ENCODE measurements around the gene TUSC2.

The TUSC2 gene

GRCh38 chr3:50345586-50346234, 17.7 kb upstream of the TUSC2 start, which contains the start of gene ZMYND10:
TSS of gene ZMYND10 (minus strand) at chr3:50345732. CDS start at chr3:50345579, 153 bp downstream.
- Mint-ChIP-seq H3K4me1 (ENCODE audit: low read depth) (peaks cover 39% of the 10 kb centered on the region), H3K36me3 (ENCODE audit: low read depth) (peaks cover 20% of the 10 kb centered on the region), H3K4me3 (peak within 1 kb of the TSS; percentile 85), H3K27ac (peak within 1 kb of the TSS; percentile 36), H3K9me3 (no peaks in the 10 kb centered on the region), H3K27me3 (ENCODE audit: low read depth) (no peaks in the 10 kb centered on the region)

DNA sequence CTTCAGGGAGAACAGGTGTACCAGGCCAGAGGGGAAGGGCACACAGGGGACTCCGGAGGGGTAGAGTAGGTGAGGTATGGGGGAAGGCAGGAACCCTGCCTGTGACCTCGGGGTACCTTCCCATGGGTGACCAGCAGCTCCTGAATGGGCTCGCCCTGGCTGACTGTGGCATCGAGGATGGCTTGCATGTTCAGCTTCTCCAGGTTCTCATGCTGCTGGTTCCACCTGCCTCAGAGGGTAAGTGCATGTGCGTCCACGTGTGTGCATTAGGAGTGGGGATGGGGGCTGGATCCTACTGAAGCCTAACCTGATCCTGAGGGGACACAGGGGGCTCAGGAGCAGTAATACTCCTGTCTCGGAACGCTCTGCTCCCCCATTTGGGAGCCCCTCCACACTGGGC, 17.0 kb upstream of the TUSC2 start:
- Mint-ChIP-seq H3K36me3 (ENCODE audit: low read depth) (peaks cover 18% of the 10 kb centered on the region), H3K27me3 (ENCODE audit: low read depth) (no peaks in the 10 kb centered on the region), H3K4me1 (ENCODE audit: low read depth) (peaks cover 34% of the 10 kb centered on the region), H3K27ac (no peak overlapping the region), H3K9me3 (no peaks in the 10 kb centered on the region), H3K4me3 (no peak overlapping the region)

DNA sequence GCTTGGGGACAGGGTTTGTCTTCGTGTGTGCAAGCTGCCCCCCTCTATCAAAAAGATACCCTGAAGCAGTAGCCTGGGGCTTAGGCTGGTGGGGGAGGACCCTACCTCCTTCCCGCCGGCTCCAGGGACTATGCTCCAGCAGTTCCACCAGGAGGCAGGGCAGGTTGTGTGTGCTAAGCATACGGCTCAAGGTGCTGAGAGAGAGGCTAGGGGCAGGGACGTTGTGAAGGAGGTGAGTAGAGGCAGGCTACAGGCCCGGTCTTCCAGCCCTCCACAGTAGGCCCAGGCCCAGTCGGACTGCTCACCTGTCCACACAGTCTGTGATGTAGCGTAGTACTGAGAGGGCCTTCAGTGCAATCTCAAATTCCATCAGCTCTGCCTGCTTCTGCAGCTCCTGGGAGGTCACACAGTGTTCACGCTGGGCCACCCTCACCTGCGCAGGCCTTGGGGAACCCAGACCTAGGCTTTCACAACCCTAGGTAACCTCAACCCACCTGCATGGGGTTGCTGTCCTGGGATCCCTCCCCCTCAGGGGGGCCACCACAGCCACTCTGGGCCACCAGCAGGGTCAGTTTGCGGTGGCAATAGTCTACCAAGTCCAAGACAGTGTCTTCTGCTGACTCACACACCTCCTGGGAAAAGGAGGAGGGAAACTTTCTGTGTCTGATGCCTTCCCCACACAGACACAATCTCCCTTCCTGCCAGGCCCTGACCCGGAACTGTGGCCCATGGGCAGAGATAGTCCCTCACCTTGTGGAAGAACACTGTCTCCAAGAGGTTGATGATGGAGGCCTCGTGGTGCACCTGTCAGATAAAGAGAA, 15.0 kb upstream of the TUSC2 start:
- peak overlapping the region; percentile 41 for H3K27ac Mint-ChIP-seq
- no peaks in the 10 kb centered on the region for H3K9me3 Mint-ChIP-seq
- no peak overlapping the region for H3K4me3 Mint-ChIP-seq
- peaks cover 35% of the 10 kb centered on the region for H3K4me1 Mint-ChIP-seq (ENCODE audit: low read depth)
- H3K36me3 Mint-ChIP-seq (ENCODE audit: low read depth), result peaks cover 23% of the 10 kb centered on the region
- H3K27me3 Mint-ChIP-seq (ENCODE audit: low read depth), result no peaks in the 10 kb centered on the region

GRCh38 chr3:50341996-50342650, 14.1 kb upstream of the TUSC2 start:
- Mint-ChIP-seq H3K36me3 (ENCODE audit: low read depth) (peaks cover 18% of the 10 kb centered on the region), H3K27ac (peak overlapping the region; percentile 62), H3K27me3 (ENCODE audit: low read depth) (no peaks in the 10 kb centered on the region), H3K9me3 (no peaks in the 10 kb centered on the region), H3K4me1 (ENCODE audit: low read depth) (peaks cover 30% of the 10 kb centered on the region), H3K4me3 (no peak overlapping the region)

DNA sequence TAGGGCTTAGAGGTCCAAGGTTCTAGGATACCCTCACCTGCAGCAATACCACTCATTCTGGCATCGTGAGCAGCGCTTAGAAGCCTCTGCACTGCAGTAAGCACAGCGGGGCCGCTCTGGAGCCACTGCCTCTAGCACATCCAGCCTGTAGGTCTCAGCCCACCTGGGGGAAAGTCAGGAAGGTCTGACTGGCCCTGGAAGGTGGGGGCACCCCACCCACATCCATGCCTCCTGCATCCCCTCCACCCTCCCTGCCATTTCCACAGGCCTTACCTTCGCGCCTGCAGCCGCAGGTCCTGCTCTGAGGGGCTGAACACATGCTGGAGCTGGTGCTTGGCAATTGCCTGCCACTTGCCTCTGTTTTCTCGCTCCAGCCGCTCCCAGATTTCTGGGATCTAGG, 13.5 kb upstream of the TUSC2 start:
- H3K4me1 Mint-ChIP-seq (ENCODE audit: low read depth), result peaks cover 31% of the 10 kb centered on the region

DNA sequence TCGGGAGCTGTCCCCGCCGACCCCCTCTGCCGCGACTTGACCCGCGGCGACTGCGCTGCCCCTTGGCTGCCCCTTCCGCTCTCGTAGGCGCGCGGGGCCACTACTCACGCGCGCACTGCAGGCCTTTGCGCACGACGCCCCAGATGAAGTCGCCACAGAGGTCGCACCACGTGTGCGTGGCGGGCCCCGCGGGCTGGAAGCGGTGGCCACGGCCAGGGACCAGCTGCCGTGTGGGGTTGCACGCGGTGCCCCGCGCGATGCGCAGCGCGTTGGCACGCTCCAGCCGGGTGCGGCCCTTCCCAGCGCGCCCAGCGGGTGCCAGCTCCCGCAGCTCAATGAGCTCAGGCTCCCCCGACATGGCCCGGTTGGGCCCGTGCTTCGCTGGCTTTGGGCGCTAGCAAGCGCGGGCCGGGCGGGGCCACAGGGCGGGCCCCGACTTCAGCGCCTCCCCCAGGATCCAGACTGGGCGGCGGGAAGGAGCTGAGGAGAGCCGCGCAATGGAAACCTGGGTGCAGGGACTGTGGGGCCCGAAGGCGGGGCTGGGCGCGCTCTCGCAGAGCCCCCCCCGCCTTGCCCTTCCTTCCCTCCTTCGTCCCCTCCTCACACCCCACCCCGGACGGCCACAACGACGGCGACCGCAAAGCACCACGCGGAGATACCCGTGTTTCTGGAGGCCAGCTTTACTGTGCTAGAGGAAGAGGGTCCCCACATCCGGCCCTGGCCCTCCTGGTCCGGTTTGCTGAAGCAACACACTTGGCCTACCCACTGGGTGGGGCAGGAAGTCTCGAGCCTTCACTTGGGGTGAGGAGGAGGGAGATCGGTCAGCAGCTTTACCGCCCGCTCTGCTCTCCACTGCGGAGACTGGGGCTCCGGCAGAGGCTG, 12.7 kb upstream of the TUSC2 start, which contains the start of gene RASSF1:
TSS of gene RASSF1 (minus strand) at position 389 of the 882 bp plus-strand sequence. CDS start at position 358, 31 bp downstream.
- peak within 1 kb of the TSS; percentile 95 for H3K4me3 Mint-ChIP-seq
- peaks cover 27% of the 10 kb centered on the region for H3K36me3 Mint-ChIP-seq (ENCODE audit: low read depth)
- peaks cover 35% of the 10 kb centered on the region for H3K4me1 Mint-ChIP-seq (ENCODE audit: low read depth)
- H3K9me3 Mint-ChIP-seq, result no peaks in the 10 kb centered on the region
- H3K27me3 Mint-ChIP-seq (ENCODE audit: low read depth), result no peaks in the 10 kb centered on the region
- peak within 1 kb of the TSS; percentile 94 for H3K27ac Mint-ChIP-seq

More for the DNA sequence above, 13.5 kb upstream of the TUSC2 start:
- Mint-ChIP-seq H3K4me3 (peak overlapping the region; percentile 78), H3K27ac (peak overlapping the region; percentile 88), H3K9me3 (no peaks in the 10 kb centered on the region), H3K36me3 (ENCODE audit: low read depth) (peaks cover 19% of the 10 kb centered on the region), H3K27me3 (ENCODE audit: low read depth) (no peaks in the 10 kb centered on the region)

DNA sequence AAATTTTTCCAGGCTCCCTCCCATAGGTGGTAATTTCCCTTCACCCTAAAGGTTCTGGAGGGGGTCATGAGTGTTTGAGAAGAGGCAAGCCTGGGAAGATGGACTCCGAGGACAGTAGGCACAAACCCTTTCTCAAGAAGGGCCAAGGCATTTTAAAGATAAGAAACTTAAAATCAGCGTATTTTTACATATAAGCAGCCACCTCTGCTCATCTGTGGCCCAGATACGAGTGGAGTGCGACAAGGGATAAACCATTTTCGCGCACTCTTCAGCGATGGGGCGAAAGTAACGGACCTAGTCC, 12.1 kb upstream of the TUSC2 start:
- Mint-ChIP-seq H3K4me1 (ENCODE audit: low read depth) (peaks cover 36% of the 10 kb centered on the region), H3K27me3 (ENCODE audit: low read depth) (no peaks in the 10 kb centered on the region), H3K9me3 (no peaks in the 10 kb centered on the region), H3K27ac (peak overlapping the region; percentile 94), H3K4me3 (peak overlapping the region; percentile 95), H3K36me3 (ENCODE audit: low read depth) (peaks cover 31% of the 10 kb centered on the region)

DNA sequence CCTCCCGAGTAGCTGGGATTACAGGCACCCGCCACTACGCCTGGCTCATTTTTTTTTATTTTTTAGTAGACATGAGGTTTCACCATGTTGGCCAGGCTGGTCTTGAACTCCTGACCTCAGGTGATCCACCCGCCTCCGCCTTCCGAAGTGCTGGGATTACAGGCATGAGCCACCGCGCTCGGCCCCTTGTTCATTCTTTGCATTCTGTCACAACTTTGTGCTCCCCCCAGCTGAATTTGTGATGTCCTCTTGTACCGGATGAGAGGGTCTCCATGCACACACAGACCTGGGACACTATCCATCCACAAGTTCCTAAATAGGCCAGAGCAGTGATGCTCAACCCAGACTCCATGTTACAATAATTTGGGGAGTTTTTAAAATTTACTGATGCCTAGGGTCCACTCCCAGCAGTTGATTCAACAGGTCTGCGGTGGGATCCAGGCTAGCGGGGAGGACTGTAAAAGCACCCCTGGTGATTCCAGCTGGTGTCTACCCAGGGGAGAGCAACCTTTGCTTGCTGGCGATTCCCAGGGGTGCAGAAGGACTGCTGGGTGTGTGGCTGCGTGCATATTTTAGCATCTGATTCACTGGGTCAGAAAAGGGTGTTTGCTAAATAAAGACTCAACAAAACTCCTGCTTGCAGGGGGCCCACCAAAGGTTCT, 11.6 kb upstream of the TUSC2 start:
- H3K9me3 Mint-ChIP-seq, result no peaks in the 10 kb centered on the region
- H3K27me3 Mint-ChIP-seq (ENCODE audit: low read depth), result no peaks in the 10 kb centered on the region
- peak overlapping the region; percentile 94 for H3K27ac Mint-ChIP-seq
- H3K4me1 Mint-ChIP-seq (ENCODE audit: low read depth), result peaks cover 36% of the 10 kb centered on the region
- peaks cover 31% of the 10 kb centered on the region for H3K36me3 Mint-ChIP-seq (ENCODE audit: low read depth)
- peak overlapping the region; percentile 95 for H3K4me3 Mint-ChIP-seq

GRCh38 chr3:50338965-50339364, 10.9 kb upstream of the TUSC2 start:
- Mint-ChIP-seq H3K36me3 (ENCODE audit: low read depth) (peaks cover 31% of the 10 kb centered on the region), H3K9me3 (no peaks in the 10 kb centered on the region), H3K27me3 (ENCODE audit: low read depth) (no peaks in the 10 kb centered on the region), H3K27ac (peak overlapping the region; percentile 94), H3K4me1 (ENCODE audit: low read depth) (peaks cover 41% of the 10 kb centered on the region), H3K4me3 (peak overlapping the region; percentile 95)

DNA sequence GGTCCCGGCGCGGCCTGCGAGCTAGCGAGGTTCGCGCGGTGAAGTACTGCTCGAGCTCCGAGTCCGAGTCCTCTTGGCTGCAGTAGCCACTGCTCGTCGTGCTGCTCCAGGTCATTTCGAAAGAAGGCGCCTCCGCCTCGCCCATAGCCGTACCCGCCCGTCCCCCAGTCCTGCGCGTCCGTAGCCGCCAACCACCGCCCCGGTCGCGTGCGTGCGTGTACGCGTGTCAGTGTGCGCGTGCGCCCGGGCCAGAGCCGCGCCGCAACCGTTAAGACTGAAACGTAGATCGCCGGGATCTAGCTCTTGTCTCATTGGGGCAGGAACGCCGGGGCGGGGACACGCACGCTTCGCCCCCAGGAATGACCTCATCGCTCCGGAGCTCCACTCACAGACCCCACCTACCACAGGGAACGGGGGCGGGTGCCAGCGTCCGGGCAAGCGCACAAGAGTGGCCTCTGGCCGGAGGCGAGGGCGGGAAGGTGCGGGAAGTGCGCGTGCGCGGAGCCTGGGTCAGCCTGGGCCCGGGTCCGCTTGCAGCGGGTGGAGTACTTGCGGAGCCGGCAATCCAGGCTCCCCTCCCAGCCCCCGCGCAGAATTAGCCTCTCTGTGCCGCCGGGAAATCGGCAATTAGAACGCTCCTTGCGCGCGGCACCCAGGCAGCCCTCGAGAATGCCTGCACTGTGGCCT, 9.3 kb upstream of the TUSC2 start:
- peaks cover 46% of the 10 kb centered on the region for H3K4me1 Mint-ChIP-seq (ENCODE audit: low read depth)
- H3K36me3 Mint-ChIP-seq (ENCODE audit: low read depth), result peaks cover 31% of the 10 kb centered on the region
- no peaks in the 10 kb centered on the region for H3K9me3 Mint-ChIP-seq
- peak overlapping the region; percentile 95 for H3K4me3 Mint-ChIP-seq
- no peaks in the 10 kb centered on the region for H3K27me3 Mint-ChIP-seq (ENCODE audit: low read depth)
- peak overlapping the region; percentile 94 for H3K27ac Mint-ChIP-seq

GRCh38 chr3:50336452-50337174, 8.6 kb upstream of the TUSC2 start:
- H3K36me3 Mint-ChIP-seq (ENCODE audit: low read depth), result peaks cover 35% of the 10 kb centered on the region
- H3K27me3 Mint-ChIP-seq (ENCODE audit: low read depth), result no peaks in the 10 kb centered on the region
- H3K4me1 Mint-ChIP-seq (ENCODE audit: low read depth), result peaks cover 47% of the 10 kb centered on the region
- H3K4me3 Mint-ChIP-seq, result peak overlapping the region; percentile 95
- H3K9me3 Mint-ChIP-seq, result no peaks in the 10 kb centered on the region
- peak overlapping the region; percentile 94 for H3K27ac Mint-ChIP-seq

DNA sequence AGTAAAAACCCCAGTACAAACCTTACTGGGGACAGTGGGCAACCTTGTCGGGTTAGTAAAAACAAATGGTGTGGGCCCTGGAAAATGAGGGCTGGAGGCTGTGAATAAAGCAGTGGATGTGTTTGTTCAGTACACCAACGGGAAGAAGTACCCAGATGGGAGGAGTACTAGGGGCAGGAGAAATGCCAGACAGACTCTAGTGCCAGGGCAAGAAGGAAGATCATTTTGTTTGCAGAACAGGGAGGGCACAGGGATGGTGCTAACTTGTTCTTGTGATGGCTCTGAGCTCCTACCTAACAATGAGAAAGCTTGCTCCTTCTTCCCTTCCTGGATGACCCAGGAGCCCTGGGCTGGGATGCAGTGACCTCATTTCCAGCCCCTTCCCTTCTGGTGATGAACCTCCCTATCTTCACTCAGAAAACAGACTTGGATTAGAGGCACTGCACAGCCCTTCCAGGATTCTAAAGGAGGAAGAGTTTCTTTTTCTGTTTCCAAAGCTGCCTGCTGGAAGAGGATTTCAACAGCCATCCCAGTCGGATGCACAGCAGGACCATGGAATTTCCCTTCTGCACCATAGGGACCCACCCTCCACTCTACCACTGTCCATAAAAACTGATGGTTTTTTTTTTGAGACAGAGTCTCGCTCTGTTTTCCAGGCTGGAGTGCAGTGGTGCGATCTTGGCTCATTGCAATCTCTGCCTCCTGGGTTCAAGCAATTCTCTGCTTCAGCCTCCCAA, 6.5 kb upstream of the TUSC2 start:
- H3K36me3 Mint-ChIP-seq (ENCODE audit: low read depth), result peaks cover 39% of the 10 kb centered on the region
- H3K27ac Mint-ChIP-seq, result peak overlapping the region; percentile 22
- H3K27me3 Mint-ChIP-seq (ENCODE audit: low read depth), result no peaks in the 10 kb centered on the region
- peak overlapping the region; percentile 49 for H3K4me3 Mint-ChIP-seq
- no peaks in the 10 kb centered on the region for H3K9me3 Mint-ChIP-seq
- peaks cover 36% of the 10 kb centered on the region for H3K4me1 Mint-ChIP-seq (ENCODE audit: low read depth)
